Measurements from ENCODE around the gene REEP2.
"Not testable (repeated sequence)": the region's sequence is repeated elsewhere in the genome, so short reads cannot be mapped to it uniquely, and the experiment has no call there.

DNA sequence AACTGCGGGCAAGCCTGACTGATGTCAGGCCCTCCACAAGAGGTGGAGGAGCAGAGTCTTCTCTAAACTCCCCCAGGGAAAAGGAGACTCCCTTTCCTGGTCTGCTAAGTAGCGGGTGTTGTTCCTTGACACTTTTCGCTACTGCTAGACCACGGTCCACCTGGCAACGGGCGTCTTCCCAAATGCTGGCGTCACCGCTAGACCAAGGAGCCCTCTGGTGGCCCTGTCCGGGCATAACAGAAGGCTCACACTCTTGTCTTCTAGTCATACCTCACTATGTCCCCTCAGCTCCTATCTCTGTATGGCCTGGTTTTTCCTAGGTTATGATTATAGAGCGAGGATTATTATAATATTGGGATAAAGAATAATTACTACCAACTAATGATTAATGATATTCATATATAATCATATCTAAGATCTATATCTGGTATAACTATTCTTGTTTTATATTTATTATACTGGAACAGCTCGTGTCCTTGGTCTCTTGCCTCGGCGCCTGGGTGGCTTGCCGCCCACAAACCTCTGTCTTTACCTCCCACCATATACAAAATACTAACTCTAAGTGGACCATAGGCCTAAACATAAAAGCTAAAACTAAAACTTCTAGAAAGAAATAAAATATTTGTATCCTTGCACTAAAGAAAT, 27.7 kb upstream of the REEP2 start:
- TF ChIP-seq, protein P1, sequence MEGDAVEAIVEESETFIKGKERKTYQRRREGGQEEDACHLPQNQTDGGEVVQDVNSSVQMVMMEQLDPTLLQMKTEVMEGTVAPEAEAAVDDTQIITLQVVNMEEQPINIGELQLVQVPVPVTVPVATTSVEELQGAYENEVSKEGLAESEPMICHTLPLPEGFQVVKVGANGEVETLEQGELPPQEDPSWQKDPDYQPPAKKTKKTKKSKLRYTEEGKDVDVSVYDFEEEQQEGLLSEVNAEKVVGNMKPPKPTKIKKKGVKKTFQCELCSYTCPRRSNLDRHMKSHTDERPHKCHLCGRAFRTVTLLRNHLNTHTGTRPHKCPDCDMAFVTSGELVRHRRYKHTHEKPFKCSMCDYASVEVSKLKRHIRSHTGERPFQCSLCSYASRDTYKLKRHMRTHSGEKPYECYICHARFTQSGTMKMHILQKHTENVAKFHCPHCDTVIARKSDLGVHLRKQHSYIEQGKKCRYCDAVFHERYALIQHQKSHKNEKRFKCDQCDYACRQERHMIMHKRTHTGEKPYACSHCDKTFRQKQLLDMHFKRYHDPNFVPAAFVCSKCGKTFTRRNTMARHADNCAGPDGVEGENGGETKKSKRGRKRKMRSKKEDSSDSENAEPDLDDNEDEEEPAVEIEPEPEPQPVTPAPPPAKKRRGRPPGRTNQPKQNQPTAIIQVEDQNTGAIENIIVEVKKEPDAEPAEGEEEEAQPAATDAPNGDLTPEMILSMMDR (IDR thresholded peaks at IDR 0.05): peak; percentile 7 to 68 (median 50)
- TF ChIP-seq POLR2A (IDR thresholded peaks at IDR 0.05): not testable (repeated sequence)
